ENCODE measurements around the gene TMEM247.

DNA sequence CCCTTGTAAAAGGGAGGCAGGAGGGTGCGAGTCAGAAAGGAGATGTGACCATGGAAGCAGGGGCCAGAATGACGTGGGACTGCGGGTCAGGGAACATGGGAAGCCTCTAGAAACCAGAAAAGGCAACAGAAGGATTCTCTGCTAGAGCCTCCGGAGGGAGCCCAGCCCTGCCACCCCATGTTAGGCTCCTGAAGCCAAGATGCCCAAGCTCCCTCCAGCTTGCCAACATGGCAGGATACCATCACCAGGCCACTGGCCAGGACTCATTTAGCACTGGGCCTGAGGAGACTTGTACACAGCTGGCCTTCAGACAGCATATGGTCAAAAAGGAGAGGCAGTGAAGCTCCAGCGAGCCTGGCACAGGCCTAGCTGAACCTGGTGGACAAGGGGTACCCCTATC, 5.6 kb downstream of the TMEM247 start:
- TF ChIP-seq POLR2A (IDR thresholded peaks at IDR 0.05; ENCODE audit: low read length) (no peak), GATA1 (IDR thresholded peaks at IDR 0.05; ENCODE audit: low read depth, low read length) (no peak)
